GM13976 (cell line): ENCODE measurements around the gene LRP8.

Experiments
- DNase-seq: peaks from one replicate; pipeline ENCODE4 v3.0.0; 2012; ENCODE audit warnings: low spot score
- in situ Hi-C: fragments of 300-500 bp; cut with MboI; formaldehyde crosslinking; loops from one replicate; pipeline ENCODE4 v1.12.0; 2022; ENCODE audit warnings: low sequenced_read_pairs, mixed read lengths, inconsistent platforms; ENCODE audit not compliant: unreplicated experiment
- TF ChIP-seq, protein P1 (sequence below): IDR thresholded peaks from 2 replicates; pipeline ENCODE4 v1.5.1; 2012; ENCODE audit warnings: borderline replicate concordance, mild to moderate bottlenecking; ENCODE audit not compliant: insufficient read depth; ENCODE audit errors: extremely low read depth, missing control alignments, control extremely low read depth

Gene LRP8

DNA sequence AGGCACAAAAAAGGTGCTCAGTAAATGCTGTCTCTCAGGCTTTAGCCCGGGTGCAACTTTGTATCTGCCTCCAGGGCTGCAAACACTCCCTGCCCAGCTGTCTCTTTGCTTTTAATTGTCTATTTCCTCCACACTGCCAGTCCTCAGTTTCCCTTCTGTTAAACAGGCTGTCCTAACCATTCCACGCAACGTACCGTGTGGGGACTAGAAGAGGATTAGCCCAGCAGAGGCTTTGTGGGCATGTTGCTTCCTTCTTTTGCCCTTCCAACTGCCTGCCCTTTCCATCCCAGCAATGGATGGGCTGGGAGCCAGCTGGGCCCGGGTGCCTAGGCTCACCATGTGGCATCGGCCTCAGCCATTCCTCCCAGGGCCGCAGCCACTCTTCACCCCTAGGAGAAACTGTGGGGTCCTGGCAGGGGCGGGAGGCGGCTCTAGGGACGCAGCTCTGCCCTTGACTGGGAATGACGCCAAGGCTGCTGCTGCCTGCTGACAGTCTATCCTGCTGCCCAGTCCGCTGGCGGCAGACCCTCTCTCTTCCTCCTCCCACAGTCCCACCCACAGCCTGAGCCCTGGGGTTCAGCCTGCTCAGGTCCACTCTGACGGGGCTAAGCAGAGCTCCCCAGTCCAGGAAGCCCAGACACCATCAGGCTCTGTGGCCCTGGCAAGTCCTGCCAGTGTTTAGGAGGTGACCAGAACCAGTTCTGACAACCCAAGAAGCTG is 40.6 kb upstream of the LRP8 start:
- TF ChIP-seq, protein P1, sequence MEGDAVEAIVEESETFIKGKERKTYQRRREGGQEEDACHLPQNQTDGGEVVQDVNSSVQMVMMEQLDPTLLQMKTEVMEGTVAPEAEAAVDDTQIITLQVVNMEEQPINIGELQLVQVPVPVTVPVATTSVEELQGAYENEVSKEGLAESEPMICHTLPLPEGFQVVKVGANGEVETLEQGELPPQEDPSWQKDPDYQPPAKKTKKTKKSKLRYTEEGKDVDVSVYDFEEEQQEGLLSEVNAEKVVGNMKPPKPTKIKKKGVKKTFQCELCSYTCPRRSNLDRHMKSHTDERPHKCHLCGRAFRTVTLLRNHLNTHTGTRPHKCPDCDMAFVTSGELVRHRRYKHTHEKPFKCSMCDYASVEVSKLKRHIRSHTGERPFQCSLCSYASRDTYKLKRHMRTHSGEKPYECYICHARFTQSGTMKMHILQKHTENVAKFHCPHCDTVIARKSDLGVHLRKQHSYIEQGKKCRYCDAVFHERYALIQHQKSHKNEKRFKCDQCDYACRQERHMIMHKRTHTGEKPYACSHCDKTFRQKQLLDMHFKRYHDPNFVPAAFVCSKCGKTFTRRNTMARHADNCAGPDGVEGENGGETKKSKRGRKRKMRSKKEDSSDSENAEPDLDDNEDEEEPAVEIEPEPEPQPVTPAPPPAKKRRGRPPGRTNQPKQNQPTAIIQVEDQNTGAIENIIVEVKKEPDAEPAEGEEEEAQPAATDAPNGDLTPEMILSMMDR = no peak
- no peak for DNase-seq
- in situ Hi-C loops = no loop called here

DNA sequence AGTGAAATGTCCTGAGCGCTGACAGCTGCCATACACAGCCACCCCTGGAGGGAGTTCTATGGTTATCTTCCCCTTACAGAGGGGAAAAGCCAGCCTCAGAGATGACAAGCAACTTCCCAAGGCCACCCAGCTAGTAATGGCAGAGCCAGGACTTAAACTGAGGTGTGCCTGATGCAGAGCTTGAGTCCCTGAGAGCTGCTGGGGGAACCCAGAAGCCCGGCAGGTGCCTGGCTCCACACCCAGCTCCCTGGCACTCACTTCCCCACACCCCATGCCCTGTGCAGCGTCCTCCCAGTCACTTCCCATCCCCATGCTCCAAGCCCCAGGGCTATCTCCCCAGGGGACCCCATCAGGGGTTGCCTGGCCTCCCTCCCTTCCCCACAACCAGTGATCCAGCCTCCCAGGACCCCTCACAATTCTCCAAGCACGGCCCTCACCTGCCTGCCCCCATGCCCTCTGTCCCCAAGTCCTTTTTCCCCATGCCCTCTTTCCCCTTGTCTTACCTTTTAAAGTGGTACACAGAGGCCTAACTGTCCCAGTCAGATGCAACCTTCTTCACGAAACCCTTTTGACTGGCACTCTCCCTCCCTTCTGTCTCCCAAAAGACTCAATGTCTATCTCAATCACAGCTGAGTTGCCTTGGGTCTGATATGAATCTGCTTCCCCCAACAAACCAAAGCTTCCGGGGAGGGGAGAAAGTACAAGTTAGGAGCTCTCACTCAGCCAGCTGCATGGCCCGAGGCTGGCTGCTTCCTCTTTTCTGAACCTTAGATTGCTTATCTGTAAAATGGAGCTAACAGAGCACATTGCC is 39.8 kb upstream of the LRP8 start:
- in situ Hi-C loops = no loop called here
- DNase-seq = peak; percentile 94
- TF ChIP-seq, protein P1 = no peak

DNA sequence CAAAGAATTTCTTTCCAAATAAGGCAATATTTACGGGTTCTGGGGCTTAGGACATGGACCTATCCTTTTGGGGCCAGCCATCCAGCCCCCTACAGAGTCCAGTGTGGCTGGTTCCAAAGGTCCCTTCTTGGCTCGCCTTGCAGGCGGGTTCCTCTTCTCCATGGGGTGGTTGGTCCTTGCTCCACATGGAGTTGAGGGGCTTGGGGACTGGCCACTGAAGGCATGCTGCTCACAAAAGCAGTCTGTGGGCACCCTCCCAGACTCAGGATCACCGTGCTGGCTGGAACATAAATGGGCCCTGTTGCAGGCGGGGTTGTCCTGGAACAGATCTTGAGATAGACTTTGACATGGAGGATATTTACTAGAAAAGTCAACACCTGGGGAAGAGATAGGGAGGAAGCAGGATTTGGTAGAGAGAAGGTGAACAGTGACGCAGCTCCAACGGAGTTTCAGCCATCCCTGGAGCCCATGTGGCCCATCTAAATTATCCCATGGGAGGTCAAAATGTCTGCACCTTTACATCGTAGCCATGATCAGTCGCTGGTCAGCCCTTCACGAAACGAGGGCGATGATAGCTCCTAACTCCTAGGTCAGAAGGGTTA is 39.1 kb upstream of the LRP8 start:
- DNase-seq = no peak
- TF ChIP-seq, protein P1 = no peak
- in situ Hi-C loops = no loop called here

DNA sequence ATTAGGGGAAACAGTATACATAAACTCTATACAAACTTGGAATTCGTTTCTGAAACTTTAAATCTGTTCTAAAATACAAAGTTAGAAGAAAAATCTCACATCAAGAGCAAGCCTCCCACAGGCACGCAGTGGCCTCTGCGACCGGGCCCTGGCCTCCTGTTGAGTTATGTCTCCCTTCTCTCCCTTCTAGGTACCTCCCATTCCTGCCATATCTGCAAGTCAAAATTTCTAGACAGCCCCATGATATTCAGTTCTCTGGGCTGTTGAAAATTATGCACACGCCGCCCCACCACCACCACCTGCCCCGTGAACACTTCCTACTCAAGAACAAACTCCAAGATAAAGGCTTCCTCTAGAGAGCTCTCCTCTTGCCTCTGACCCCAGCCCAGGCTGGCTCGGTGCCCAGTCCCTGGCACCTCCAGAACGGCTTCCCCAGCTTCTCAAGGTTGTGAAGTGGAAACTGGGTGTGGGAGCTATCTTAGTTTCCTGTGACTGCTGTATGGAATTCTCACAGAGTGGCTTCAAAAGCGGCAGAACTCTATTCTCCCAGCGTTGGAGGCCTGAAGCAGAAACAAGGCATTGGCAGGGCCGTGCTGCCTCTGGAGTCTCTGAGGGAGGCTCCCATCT is 37.7 kb upstream of the LRP8 start:
- DNase-seq = no peak
- in situ Hi-C loops = no loop called here

DNA sequence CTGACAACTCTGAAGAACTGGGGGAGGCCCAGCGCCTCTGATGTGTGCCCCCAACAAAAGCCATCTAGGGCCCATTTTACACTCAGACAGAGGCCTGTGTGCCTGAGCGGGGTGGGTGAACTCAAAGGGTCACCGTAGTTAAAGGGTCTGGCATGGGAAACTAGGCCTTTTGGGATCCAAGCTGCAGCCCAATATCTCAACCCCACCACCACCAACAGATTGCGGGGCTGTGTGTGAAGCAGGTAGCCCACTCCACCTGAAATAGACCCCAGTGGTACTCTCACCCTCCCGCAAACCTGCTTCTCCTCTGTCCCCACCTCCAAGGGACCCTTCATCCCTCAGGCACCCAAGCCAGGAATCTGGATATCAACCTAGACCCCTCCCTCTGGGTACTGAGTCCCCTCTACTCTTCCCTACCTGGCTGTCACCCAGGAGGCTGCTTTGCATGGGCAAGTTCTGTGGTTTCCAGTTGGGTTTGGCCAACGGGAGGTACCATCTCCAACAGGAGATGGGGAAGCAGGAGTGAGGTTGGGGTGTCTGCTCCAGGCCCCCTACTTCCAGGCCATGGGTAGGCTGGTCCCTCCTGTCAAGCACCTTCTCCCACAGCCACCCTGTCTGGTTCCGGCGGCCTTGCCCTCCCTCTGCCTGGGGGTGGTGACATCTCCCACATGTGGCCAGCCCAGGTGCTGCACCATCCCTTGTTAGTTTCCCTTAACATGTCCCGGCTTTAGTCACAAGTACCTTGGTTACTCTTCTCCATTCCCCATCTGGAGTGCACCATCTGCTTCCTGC is 35.2 kb upstream of the LRP8 start:
- TF ChIP-seq, protein P1 = no peak
- in situ Hi-C loops = no loop called here
- no peak for DNase-seq

More for the DNA sequence above, 37.7 kb upstream of the LRP8 start:
- TF ChIP-seq, protein P1 = no peak

DNA sequence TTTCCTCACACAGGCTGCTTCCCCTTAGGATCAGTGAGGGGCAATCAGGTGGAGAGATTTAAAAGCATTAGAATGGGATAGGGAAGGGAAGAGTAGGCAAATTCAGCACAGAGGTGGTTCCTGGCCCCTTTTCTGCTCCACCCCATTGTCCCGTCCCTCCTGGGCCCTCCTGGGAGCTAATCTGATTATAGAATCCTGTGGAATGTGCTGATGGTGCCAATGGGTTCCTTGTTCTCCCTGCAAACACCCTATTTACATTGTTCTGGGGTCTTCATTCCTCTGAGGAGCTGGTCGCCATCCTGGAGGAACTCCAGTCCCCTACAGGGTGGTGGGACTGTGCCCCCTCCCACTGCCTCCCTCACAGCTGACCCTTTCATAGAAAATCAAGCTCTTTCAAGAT is 34.4 kb upstream of the LRP8 start:
- TF ChIP-seq, protein P1 = no peak
- no peak for DNase-seq
- in situ Hi-C loops = no loop called here
